G401.6 (cell line): ENCODE data around the gene CAMK1D.

ENCODE experiments used
- FAIRE-seq: peaks from 2 replicates; lab custom pipeline; 2012; peaks lifted over from hg19 to GRCh38; lab: Jason Lieb, UNC

Gene CAMK1D

GRCh38 chr10:12375076-12375504 lies 25.7 kb downstream of the CAMK1D start:
- FAIRE-seq: no peak

GRCh38 chr10:12376211-12376610 lies 26.9 kb downstream of the CAMK1D start:
- no peak for FAIRE-seq

GRCh38 chr10:12377658-12378290 lies 28.4 kb downstream of the CAMK1D start:
- FAIRE-seq: no peak

- no peak for FAIRE-seq
These were observed 31.7 kb downstream of the CAMK1D start for GRCh38 chr10:12380999-12381398.

- FAIRE-seq: no peak
These were observed 32.3 kb downstream of the CAMK1D start for GRCh38 chr10:12381536-12382156.

- no peak for FAIRE-seq
These were observed 32.8 kb downstream of the CAMK1D start for GRCh38 chr10:12382157-12382548.

- no peak for FAIRE-seq
These were observed 33.7 kb downstream of the CAMK1D start for GRCh38 chr10:12382956-12383531.

- FAIRE-seq: no peak
These were observed 35.6 kb downstream of the CAMK1D start for GRCh38 chr10:12384906-12385305.

- no peak for FAIRE-seq
These were observed 38.3 kb downstream of the CAMK1D start for GRCh38 chr10:12387561-12388210.

GRCh38 chr10:12388671-12389070 lies 39.3 kb downstream of the CAMK1D start:
- FAIRE-seq: no peak

GRCh38 chr10:12389154-12389734 lies 39.9 kb downstream of the CAMK1D start:
- no peak for FAIRE-seq

GRCh38 chr10:12390733-12391132 lies 41.4 kb downstream of the CAMK1D start:
- no peak for FAIRE-seq

GRCh38 chr10:12391206-12391605 lies 41.9 kb downstream of the CAMK1D start:
- no peak for FAIRE-seq

GRCh38 chr10:12393831-12394230 lies 44.5 kb downstream of the CAMK1D start:
- no peak for FAIRE-seq

- no peak for FAIRE-seq
These were observed 45.1 kb downstream of the CAMK1D start for GRCh38 chr10:12394241-12395033.

GRCh38 chr10:12396093-12396492 lies 46.7 kb downstream of the CAMK1D start:
- FAIRE-seq: no peak

GRCh38 chr10:12396567-12396966 lies 47.2 kb downstream of the CAMK1D start:
- no peak for FAIRE-seq

- no peak for FAIRE-seq
These were observed 48.0 kb downstream of the CAMK1D start for GRCh38 chr10:12397147-12397896.

- FAIRE-seq: no peak
These were observed 48.6 kb downstream of the CAMK1D start for GRCh38 chr10:12397941-12398340.

GRCh38 chr10:12400266-12400931 lies 51.1 kb downstream of the CAMK1D start:
- no peak for FAIRE-seq

GRCh38 chr10:12401466-12401865 lies 52.1 kb downstream of the CAMK1D start:
- no peak for FAIRE-seq
